NCI-H510A treated with DMSO at 0.1 percent for 48 hours (cell line): ENCODE data around the gene CHEK2.
"Not testable (repeated sequence)": the region's sequence is repeated elsewhere in the genome, so short reads cannot be mapped to it uniquely, and the experiment has no call there.

Source experiments
- DNase-seq: peaks from one replicate; lab custom pipeline; 2025; lab: John Stamatoyannopoulos, UW

The CHEK2 gene

DNA sequence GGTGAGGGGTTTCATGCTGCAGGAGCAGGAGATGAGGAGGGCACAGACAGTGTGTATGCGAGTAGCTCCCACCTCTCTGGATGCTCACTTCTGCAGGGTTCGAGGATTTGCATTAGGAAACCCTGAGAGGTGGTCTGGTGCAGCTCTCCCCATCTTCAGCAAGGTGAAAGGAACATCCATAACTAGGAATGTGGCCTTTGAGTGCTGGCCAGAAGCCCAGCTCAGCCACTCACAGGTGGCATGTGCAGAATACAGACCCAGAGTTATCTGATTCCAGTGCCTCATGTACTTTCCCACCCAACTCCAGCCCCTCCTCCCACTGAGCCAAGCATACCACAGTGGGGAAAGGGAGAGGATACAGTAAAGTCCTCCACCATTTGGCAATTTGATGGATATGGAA is 51.8 kb downstream of the CHEK2 start:
- DNase-seq: not testable (repeated sequence)

DNA sequence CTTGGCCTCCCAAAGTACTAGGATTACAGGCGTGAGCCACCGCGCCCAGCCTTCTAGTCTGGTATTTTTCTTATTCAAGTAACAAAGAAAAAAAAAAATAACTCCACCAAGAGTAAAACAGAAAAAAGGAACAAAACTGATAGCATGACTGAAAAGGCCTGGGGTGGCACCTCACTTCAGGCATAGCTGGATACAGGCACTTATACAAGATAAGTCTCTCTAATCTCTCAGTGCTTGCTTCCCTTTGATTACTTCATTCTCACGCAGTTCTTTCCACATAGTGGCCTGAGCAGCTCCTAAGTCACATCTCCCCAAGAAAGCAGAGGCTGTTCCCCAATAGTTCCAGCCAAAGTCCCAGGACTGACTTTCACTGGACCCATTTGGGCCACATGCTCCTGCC is 58.7 kb downstream of the CHEK2 start:
- DNase-seq: not testable (repeated sequence)

DNA sequence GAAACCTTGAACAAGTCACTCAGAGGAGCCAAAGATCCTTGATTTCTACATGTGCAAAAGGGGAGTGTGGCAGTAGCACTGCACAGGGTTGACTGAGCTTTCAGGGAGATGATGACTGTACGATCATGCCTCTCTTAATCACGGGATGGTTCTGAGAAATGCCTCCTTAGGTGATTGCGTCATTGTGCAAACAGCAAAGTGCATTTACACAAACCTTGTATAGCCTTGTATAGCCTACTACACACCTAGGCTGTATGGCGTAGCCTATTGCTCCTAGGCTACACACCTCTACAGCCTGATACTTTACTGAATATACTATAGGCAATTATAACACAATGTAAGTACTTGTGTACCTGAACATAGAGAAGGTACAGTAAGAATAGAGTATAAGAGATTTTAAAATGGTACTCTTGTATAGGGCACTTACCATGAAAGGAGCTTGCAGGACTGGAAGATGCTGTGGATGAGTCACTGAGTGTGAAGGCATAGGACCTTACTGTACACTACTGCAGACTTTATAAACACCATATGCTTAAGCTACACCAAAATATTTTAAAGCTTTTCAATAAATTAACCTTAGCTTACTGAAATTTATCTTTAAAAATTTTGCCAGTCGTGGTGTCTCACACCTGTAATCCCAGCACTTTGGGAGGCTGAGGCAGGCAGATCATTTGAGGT is 60.7 kb downstream of the CHEK2 start:
- DNase-seq: not testable (repeated sequence)

DNA sequence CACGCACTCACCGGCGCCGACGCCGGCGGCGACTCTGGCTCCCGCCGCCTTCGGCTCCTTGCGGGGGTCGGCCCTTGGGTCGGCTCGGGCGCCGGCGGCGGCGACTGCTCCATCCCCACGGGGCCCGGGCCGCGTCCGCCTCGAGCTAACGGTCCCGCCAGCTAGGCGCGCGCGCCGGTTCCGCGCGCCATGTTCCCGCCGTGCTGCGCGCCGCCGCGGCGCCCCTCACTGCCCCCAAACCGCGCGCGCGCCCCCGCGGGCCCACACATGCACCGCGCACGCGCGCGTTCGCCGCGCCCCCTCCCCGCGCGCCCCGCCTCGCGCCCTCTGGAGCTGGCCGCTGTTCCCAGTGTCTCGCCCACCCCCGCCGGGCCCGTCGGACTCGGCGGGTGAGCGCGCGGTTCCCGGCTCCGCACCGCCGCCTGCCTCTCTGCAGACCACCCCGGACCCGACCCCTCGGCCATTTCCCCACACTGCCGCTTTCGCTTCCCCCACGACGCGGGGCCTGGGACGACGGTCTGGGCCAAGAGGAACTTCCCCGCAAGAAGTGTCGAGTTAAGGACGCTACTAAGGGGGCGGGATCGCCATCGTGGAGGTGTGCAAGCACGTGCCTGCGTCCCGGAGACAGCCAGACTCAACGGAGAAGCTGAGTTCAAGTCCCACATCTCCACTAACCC is 61.9 kb downstream of the CHEK2 start, which contains the start of gene TTC28:
TSS of gene TTC28 (minus strand) at position 230 of the 677 bp plus-strand sequence. CDS start at position 113, 117 bp downstream.
- DNase-seq: peak; percentile 1

DNA sequence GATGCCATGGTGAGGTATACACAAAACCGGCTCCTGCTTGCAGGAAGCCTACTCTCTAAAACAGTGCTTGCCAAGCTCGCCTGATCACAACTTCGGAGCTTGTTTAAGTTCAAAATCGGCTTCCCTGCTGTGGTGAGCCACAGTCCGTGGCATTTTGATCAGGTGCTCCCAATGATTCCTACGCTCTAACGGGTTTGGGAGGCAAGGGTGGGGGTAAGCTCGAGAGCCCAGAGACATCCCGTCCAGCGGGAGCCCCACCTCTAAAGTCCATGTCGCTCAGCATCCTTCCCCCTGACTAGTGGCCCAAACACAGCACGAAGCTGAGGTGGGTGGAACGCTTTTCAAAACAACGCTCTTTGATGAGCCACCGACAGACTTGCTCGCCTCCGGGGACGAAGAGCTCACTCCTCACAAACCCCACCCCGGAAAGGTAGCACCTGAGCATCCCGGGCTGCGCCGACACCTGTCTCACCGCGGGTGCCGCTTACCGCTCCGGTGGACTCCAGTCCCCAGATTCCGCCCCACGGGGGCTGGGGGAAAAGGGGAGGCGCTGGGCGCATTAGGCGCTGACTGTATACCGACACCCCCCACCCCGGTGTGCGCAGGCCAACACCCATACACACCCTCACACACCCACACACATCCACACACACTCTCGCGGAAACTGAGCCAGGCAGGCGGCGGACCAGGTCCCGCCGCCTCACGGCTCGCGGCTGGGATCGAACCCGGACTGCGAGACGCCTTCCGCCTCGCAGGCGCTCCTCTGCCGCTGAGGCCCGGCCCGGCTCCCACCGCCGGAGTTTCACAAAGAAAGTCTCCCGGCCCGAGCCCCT is 62.6 kb downstream of the CHEK2 start:
- not testable (repeated sequence) for DNase-seq

DNA sequence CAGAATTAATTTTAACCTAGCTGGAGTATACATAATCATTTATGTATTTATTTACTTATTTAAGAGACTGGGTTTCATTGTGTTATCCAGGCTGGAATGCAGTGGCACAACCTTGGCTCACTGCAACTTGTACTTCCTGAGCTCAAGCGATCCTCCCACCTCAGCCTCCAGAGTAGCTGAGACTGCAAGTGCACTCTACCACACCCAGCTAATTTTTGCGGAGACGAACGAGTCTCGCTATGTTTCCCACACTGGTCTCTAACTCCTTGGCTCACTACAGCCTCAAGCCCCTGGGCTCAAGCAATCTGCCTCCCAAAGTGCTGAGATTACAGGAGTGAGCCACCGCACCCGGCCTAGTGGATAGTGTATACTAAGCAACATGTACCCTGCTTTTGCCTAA is 63.5 kb downstream of the CHEK2 start:
- not testable (repeated sequence) for DNase-seq

DNA sequence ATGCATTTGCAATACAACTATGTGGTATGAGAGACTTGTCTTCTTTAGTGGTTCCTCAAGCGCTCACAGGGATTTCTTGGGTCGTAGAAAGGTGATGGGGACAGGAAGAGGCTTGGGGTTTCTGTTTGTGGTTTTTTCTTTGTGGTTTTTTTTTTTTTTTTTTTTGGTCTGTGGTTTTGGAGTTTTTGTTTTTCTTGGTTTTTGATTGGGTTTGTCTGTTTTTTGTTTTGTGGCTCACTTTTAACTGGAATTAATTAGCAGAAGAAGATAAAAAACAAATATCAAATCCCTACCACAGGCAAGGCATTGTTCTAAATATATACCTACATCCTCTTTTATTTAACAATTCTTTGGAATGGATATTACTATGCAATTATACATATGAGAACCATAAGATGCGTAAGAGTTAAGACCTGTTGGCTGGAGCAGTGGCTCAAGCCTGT is 67.5 kb downstream of the CHEK2 start:
- no peak for DNase-seq

DNA sequence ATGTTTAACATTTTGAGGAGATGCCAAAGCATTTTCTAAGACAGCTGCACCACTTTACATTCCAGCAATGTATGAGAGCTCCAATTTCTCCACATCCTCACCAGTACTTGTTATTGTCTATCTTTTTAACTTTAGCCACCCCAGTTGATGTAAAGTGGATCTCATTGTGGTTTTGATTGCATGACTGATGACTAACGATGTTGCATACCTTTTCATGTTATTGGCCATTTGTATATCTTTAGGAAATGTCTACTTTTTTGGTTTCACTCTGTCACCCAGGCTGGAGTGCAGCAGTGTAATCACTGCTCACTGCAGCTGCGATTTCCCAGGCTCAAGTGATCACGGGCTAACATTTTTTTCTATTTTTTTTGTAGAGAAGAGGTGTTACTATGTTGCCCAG is 70.9 kb downstream of the CHEK2 start:
- DNase-seq: no peak

DNA sequence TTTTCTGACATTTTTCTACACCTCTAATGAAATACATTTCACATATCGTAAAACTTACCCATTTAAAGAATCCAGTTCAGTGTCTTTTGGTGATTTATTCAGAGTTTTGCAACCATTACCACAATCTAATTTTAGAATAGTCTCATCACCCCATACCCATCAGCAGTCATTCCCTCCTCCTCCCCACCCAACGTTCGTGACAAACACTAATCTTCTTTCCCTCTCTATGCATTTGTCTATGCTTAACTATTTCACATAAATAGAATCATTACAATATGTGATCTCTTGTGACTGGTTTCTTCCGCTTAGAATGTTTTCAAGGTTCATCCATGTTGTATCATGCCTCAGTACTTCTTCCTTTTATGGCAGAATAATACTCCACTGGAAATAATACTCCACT is 71.5 kb downstream of the CHEK2 start:
- no peak for DNase-seq

DNA sequence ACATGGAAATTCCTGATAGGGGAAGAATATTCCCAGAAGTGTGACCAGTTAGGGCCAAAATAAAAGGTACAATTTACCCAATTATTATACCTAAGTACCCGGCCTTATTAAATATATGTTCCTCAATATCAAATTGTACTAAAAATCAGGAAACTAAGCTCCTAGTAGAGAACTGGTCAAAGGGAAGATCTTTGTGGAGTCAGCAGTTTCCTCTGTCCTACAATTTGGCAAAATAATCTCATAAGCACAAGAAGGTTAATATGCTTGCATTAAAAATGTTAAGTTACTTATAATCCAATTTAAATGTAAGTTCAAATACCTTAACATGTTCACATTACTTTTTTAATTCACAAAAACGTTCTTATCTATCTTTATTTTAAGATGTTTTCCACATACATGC is 72.2 kb downstream of the CHEK2 start:
- no peak for DNase-seq

DNA sequence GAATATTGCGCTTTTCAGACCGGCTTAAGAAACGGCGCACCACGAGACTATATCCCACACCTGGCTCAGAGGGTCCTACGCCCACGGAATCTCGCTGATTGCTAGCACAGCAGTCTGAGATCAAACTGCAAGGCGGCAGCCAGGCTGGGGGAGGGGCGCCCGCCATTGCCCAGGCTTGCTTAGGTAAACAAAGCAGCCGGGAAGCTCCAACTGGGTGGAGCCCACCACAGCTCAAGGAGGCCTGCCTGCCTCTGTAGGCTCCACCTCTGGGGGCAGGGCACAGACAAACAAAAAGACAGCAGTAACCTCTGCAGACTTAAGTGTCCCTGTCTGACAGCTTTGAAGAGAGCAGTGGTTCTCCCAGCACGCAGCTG is 78.1 kb downstream of the CHEK2 start:
- DNase-seq: not testable (repeated sequence)

DNA sequence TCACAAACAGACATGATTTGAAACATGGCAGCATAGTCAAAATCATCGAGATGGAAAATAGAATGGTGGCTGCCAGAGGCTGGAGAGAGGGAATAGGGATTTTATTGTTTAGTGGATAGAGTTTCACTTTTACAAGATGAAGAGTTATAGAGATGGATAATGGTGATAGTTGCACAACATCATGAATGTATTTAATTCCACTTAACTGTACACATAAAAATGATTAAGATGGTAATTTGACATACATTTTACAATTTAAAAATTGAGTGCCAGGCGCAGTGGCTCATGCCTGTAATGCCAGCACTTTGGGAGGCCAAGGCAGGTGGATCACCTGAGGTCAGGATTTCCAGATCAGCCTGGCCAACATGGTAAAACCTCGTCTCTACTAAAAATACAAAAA is 83.2 kb downstream of the CHEK2 start:
- DNase-seq: no peak

DNA sequence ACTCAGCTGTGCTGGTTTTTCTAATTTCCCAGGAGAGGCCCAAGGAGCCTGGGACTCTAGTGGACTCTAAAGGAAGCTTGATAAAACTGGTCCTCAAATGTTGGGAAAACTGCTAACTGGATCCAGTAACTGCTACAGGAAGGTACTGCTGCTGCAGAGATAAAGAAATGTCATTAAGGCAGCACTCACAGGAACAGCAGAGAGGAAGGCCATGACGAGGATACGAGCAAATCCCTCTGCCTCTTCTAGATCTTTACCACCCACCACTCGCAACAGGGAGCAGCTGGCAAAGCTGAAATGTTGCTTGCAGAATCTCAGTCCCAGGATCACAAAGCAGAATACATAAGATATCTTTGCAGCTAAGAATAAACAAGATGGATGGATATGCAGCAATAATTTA is 85.4 kb downstream of the CHEK2 start:
- no peak for DNase-seq

DNA sequence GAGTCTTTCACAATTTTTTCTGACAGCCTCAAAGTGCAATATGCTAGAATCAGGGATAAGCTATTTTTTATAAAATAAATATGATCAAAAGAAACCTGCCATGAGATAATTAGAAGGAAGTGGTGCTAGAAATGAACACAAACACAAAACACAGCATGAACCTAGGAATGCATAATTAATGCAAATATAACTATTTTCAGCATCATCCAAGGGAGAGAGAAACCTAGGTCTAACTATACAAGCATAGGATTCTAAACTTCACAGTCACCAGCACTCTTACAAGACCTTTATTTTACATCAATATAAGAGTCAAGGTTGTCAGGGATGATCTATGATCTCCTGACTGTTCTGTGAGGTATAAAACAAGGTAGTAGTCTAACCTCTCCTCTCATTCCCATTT is 91.2 kb downstream of the CHEK2 start:
- DNase-seq: no peak

DNA sequence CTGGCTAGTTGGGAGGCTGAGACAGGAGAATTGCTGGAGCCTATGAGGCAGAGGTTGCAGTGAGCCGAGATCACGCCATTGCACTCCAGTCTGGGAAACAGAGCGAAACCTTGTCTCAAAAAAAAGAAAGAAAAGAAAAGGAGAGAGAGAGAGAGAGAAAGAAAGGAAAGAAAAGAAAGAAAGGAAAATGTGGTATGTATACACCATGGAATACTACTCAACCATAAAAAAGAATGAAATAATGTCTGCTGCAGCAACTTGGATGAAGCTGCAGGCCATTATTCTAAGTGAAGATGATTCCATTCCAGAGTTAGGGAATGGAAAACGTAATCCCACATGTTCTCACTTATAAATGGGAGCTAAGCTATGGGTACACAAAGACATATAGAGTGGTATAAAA is 92.8 kb downstream of the CHEK2 start:
- DNase-seq: no peak

DNA sequence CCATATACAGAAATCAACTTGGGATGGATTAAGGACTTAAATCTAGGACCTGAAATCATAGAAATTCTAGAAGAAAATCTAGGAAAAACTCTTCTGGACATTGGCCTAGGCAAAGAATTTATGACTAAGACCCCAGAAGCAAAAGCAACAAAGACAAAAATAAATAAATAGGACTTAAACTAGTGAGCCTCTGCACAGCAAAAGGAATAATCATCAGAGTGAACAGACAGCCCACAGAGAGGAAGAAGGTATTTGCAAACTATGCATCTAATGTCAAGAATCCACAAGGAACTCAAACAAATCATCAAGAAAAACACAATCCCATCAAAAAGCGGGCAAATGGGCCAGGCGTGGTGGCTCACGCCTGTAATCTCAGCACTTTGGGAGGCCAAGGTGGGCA is 94.4 kb downstream of the CHEK2 start:
- no peak for DNase-seq

DNA sequence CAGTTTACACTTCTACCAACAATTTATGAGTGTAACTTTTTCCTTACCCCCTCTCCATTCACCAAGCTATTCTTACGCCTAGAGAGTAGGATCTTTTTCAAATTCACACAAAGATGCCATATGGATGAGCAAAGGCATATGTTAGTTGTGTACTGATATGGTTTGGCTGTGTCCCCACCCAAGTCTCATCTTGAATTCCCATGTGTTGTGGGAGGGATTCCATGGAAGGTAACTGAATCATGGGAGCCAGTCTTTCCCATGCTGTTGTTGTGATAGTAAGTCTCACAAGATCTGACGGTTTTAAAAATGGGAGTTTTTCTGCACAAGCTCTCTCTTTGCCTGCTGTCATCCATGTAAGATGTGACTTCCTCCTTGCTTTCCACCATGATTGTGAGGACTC is 102.3 kb downstream of the CHEK2 start:
- DNase-seq: no peak
